Activated CD4-positive, alpha-beta T cell treated with anti-CD3 and anti-CD28 coated beads for 48 hours (primary cell): ENCODE data around the gene TRAPPC10.

Source experiments
- DNase-seq: peaks from one replicate; pipeline ENCODE4 v3.0.0-alpha.2; 2020

Gene TRAPPC10

GRCh38 chr21:43983860-43984420 is 28.2 kb upstream of the TRAPPC10 start:
- no peak for DNase-seq

- DNase-seq = peak; percentile 24
Observed at GRCh38 chr21:43984905-43985689, 27.0 kb upstream of the TRAPPC10 start.

GRCh38 chr21:43985690-43986251 is 26.3 kb upstream of the TRAPPC10 start:
- DNase-seq = no peak

- DNase-seq = no peak
Observed at GRCh38 chr21:43986544-43987451, 25.3 kb upstream of the TRAPPC10 start.

- DNase-seq = no peak
Observed at GRCh38 chr21:43987509-43987908, 24.6 kb upstream of the TRAPPC10 start.

GRCh38 chr21:43988016-43988415 is 24.1 kb upstream of the TRAPPC10 start:
- no peak for DNase-seq

GRCh38 chr21:43988506-43989230 is 23.4 kb upstream of the TRAPPC10 start:
- DNase-seq = no peak

- DNase-seq = no peak
Observed at GRCh38 chr21:43989401-43989800, 22.7 kb upstream of the TRAPPC10 start.

- no peak for DNase-seq
Observed at GRCh38 chr21:43991447-43991991, 20.6 kb upstream of the TRAPPC10 start.

- no peak for DNase-seq
Observed at GRCh38 chr21:43992121-43992520, 20.0 kb upstream of the TRAPPC10 start.

- no peak for DNase-seq
Observed at GRCh38 chr21:43993420-43993934, 18.6 kb upstream of the TRAPPC10 start.

GRCh38 chr21:43994085-43994484 is 18.0 kb upstream of the TRAPPC10 start:
- no peak for DNase-seq

- no peak for DNase-seq
Observed at GRCh38 chr21:43994646-43995045, 17.5 kb upstream of the TRAPPC10 start.

- DNase-seq = no peak
Observed at GRCh38 chr21:43995521-43996105, 16.5 kb upstream of the TRAPPC10 start.

GRCh38 chr21:43997766-43998742 is 14.1 kb upstream of the TRAPPC10 start:
- no peak for DNase-seq

GRCh38 chr21:44000360-44000759 is 11.7 kb upstream of the TRAPPC10 start:
- DNase-seq = no peak

- no peak for DNase-seq
Observed at GRCh38 chr21:44002511-44002910, 9.6 kb upstream of the TRAPPC10 start.

- no peak for DNase-seq
Observed at GRCh38 chr21:44003307-44003966, 8.7 kb upstream of the TRAPPC10 start.

GRCh38 chr21:44005071-44005470 is 7.0 kb upstream of the TRAPPC10 start:
- DNase-seq = no peak

GRCh38 chr21:44005593-44005992 is 6.5 kb upstream of the TRAPPC10 start:
- DNase-seq = no peak
